ENCODE measurements around the gene CHID1. TPM values are rescaled to one million over a fixed set of nuclear protein-coding genes. Genes with fewer than 3 reads are reported as not detected.

Gene CHID1
- total RNA-seq, 1 donor from 2014 or later = 56.6 TPM

DNA sequence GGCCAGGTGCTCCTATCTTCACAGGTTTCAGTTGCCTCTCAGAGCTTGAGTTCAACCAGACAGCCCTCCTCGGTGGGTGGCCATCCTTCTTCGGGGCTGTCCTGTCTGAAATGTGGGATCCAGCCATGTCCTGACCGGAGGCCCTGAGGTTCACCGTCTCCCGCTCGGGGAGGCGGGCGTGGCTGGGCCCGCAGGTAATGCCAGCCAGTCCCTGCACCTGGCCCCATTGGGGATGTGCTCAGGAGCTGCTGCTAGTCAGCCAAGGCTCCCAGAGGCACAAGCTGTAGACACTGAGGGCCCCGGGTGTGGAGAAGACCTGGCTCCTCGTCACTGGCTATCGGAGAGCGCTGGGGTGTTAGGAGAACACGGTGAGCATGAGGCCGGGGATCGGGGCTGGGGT, 35.4 kb downstream of the CHID1 start:
- Mint-ChIP-seq H3K36me3 (peaks cover 15% of the 10 kb centered on the region), H3K9me3 (no peaks in the 10 kb centered on the region), H3K4me1 (no peaks in the 10 kb centered on the region), H3K4me3 (no peak overlapping the region), H3K27me3 (ENCODE audit: insufficient read depth, low read depth) (peaks cover 13% of the 10 kb centered on the region), H3K27ac (no peak overlapping the region)
- Histone ChIP-seq H3K27me3 (no peaks in the 10 kb centered on the region), H3K9ac (no peak overlapping the region), H4K20me1 (ENCODE audit: low read depth) (peaks cover 8% of the 10 kb centered on the region), H3K79me2 (ENCODE audit: low read depth) (no peaks in the 10 kb centered on the region), H3K36me3 (no peaks in the 10 kb centered on the region), H3K4me3 (no peak overlapping the region), H3K4me1 (no peaks in the 10 kb centered on the region), H3K4me2 (no peak overlapping the region), H2AFZ (replicated peaks) (no peak overlapping the region), H3K27ac (no peak overlapping the region), H3K9me3 (ENCODE audit: low read depth) (no peaks in the 10 kb centered on the region), H3F3A (ENCODE audit: low read depth) (no peaks in the 10 kb centered on the region)
- no peak for DNase-seq (ENCODE audit: low spot score)
- TF ChIP-seq EZH2 (IDR thresholded peaks at IDR 0.05) = no peak

DNA sequence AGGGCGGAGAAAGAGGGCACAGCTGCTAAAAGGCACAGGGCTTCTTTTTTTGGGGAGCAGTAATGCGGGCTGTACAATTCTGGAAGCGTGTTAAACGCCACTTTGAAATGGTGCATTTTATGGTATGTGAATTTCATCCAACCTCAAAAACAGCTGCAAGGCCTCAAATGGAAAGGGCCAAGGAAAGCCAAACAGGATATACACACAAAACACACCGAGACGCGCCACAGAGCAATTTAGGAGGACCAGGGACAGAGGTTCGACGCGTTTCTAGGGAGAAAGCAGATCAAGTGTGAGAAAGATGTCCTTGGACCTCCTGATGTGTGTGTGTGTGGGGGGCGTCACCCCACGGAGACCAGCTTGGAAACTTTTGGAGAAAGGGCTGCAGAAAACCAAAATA, 36.9 kb downstream of the CHID1 start:
- no peaks in the 10 kb centered on the region for H3K9me3 Mint-ChIP-seq
- no peak overlapping the region for H3K9ac ChIP-seq
- no peak overlapping the region for H3K27ac Mint-ChIP-seq
- H3K27me3 ChIP-seq = no peaks in the 10 kb centered on the region
- no peaks in the 10 kb centered on the region for H3K79me2 ChIP-seq (ENCODE audit: low read depth)
- H2AFZ ChIP-seq (replicated peaks) = no peak overlapping the region
- H3K4me2 ChIP-seq = no peak overlapping the region
- H3K4me1 ChIP-seq = no peaks in the 10 kb centered on the region
- no peak overlapping the region for H3K4me3 ChIP-seq
- no peak for DNase-seq (ENCODE audit: low spot score)
- H3K36me3 Mint-ChIP-seq = peaks cover 12% of the 10 kb centered on the region
- TF ChIP-seq EZH2phosphoT487 (IDR thresholded peaks at IDR 0.05) = no peak
- TF ChIP-seq EZH2 (IDR thresholded peaks at IDR 0.05) = no peak
- TF ChIP-seq, protein P1, sequence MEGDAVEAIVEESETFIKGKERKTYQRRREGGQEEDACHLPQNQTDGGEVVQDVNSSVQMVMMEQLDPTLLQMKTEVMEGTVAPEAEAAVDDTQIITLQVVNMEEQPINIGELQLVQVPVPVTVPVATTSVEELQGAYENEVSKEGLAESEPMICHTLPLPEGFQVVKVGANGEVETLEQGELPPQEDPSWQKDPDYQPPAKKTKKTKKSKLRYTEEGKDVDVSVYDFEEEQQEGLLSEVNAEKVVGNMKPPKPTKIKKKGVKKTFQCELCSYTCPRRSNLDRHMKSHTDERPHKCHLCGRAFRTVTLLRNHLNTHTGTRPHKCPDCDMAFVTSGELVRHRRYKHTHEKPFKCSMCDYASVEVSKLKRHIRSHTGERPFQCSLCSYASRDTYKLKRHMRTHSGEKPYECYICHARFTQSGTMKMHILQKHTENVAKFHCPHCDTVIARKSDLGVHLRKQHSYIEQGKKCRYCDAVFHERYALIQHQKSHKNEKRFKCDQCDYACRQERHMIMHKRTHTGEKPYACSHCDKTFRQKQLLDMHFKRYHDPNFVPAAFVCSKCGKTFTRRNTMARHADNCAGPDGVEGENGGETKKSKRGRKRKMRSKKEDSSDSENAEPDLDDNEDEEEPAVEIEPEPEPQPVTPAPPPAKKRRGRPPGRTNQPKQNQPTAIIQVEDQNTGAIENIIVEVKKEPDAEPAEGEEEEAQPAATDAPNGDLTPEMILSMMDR (IDR thresholded peaks at IDR 0.05) = no peak
- no peak overlapping the region for H3K4me3 Mint-ChIP-seq
- no peaks in the 10 kb centered on the region for H3K9me3 ChIP-seq (ENCODE audit: low read depth)
- H3K36me3 ChIP-seq = no peaks in the 10 kb centered on the region
- no peaks in the 10 kb centered on the region for H3F3A ChIP-seq (ENCODE audit: low read depth)
- peaks cover 16% of the 10 kb centered on the region for H4K20me1 ChIP-seq (ENCODE audit: low read depth)
- H3K4me1 Mint-ChIP-seq = no peaks in the 10 kb centered on the region
- H3K27ac ChIP-seq = no peak overlapping the region
- peaks cover 10% of the 10 kb centered on the region for H3K27me3 Mint-ChIP-seq (ENCODE audit: insufficient read depth, low read depth)

DNA sequence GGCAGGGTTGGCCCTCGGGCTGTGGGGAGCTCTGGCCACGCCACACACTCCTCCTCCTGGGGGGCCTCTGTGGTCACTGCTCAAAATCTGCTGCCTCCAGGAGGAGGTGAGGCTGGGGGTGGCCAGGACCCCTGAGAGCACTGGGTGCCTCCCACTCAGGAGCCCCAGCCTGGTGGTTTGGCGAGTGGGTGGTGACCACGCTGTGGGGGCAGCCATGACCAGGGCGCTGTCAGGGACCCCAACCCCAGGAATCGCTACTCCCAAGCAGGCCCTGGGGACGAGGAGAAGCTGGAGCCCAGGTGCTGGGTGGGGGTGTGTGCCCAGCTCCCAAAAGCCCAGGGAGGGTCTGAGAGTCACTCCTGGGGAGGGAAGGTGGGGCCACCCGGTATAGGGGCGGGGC, 37.8 kb downstream of the CHID1 start:
- peaks cover 19% of the 10 kb centered on the region for H4K20me1 ChIP-seq (ENCODE audit: low read depth)
- no peak for DNase-seq (ENCODE audit: low spot score)
- H3F3A ChIP-seq (ENCODE audit: low read depth) = no peaks in the 10 kb centered on the region
- no peaks in the 10 kb centered on the region for H3K9me3 Mint-ChIP-seq
- H2AFZ ChIP-seq (replicated peaks) = no peak overlapping the region
- no peaks in the 10 kb centered on the region for H3K4me1 Mint-ChIP-seq
- no peaks in the 10 kb centered on the region for H3K27me3 ChIP-seq
- H3K36me3 ChIP-seq = no peaks in the 10 kb centered on the region
- H3K4me1 ChIP-seq = no peaks in the 10 kb centered on the region
- no peak overlapping the region for H3K4me3 ChIP-seq
- no peaks in the 10 kb centered on the region for H3K9me3 ChIP-seq (ENCODE audit: low read depth)
- H3K79me2 ChIP-seq (ENCODE audit: low read depth) = no peaks in the 10 kb centered on the region
- no peak overlapping the region for H3K27ac ChIP-seq
- H3K4me3 Mint-ChIP-seq = no peak overlapping the region
- H3K4me2 ChIP-seq = no peak overlapping the region
- H3K36me3 Mint-ChIP-seq = peaks cover 12% of the 10 kb centered on the region
- TF ChIP-seq EZH2 (IDR thresholded peaks at IDR 0.05) (no peak), EZH2phosphoT487 (IDR thresholded peaks at IDR 0.05) (no peak)
- TF ChIP-seq, protein P1 (IDR thresholded peaks at IDR 0.05) = no peak
- H3K9ac ChIP-seq = no peak overlapping the region
- peaks cover 10% of the 10 kb centered on the region for H3K27me3 Mint-ChIP-seq (ENCODE audit: insufficient read depth, low read depth)
- H3K27ac Mint-ChIP-seq = no peak overlapping the region

DNA sequence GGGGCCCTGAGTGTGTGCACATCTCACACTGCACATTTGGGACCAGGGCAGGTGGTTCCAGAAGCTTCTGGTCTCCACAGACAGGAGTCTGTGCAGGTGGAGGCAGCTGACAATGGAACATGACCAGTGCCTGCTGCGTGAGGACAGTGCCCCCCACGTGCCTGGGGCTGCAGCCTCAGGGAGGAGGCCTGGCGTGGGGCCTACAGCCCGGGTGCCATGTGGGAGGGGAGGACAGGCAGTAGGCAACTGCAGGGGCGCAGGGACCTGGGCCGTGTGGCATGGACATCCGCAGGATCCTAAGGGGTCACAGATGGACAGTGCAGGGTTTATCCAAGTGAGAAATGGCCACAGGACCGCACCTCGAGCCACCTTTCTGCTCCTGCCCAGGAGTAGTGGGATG, 39.1 kb downstream of the CHID1 start:
- Histone ChIP-seq H3K4me3 (no peak overlapping the region), H3K79me2 (ENCODE audit: low read depth) (no peaks in the 10 kb centered on the region), H3K4me2 (no peak overlapping the region), H3K4me1 (no peaks in the 10 kb centered on the region), H3K36me3 (no peaks in the 10 kb centered on the region), H2AFZ (replicated peaks) (no peak overlapping the region), H4K20me1 (ENCODE audit: low read depth) (peaks cover 19% of the 10 kb centered on the region), H3K9me3 (ENCODE audit: low read depth) (no peaks in the 10 kb centered on the region), H3K27ac (no peak overlapping the region), H3K27me3 (no peaks in the 10 kb centered on the region), H3K9ac (no peak overlapping the region), H3F3A (ENCODE audit: low read depth) (peaks cover 3% of the 10 kb centered on the region)
- peaks cover 10% of the 10 kb centered on the region for H3K27me3 Mint-ChIP-seq (ENCODE audit: insufficient read depth, low read depth)
- H3K4me3 Mint-ChIP-seq = no peak overlapping the region
- H3K36me3 Mint-ChIP-seq = peaks cover 10% of the 10 kb centered on the region
- no peak overlapping the region for H3K27ac Mint-ChIP-seq
- no peak for DNase-seq (ENCODE audit: low spot score)
- H3K4me1 Mint-ChIP-seq = no peaks in the 10 kb centered on the region
- TF ChIP-seq EZH2 (IDR thresholded peaks at IDR 0.05) (no peak), EZH2phosphoT487 (IDR thresholded peaks at IDR 0.05) (no peak)
- TF ChIP-seq, protein P1 (IDR thresholded peaks at IDR 0.05) = no peak
- H3K9me3 Mint-ChIP-seq = no peaks in the 10 kb centered on the region
